HL-60/S4 (cell line): Measurements from ENCODE around the gene C1orf105.
"Not testable (repeated sequence)": the region's sequence is repeated elsewhere in the genome, so short reads cannot be mapped to it uniquely, and the experiment has no call there.

Experiments
- in situ Hi-C: fragments of 300-500 bp; cut with MboI; formaldehyde crosslinking; loops from 2 replicates; pipeline ENCODE4 v1.14.3; 2022; ENCODE audit warnings: low sequenced_read_pairs

Gene C1orf105

GRCh38 chr1:172423336-172423735 lies 2.9 kb downstream of the C1orf105 start:
- in situ Hi-C loops = no loop called here

GRCh38 chr1:172425339-172425738 lies 4.9 kb downstream of the C1orf105 start:
- in situ Hi-C loops = no loop called here

GRCh38 chr1:172427191-172427590 lies 6.7 kb downstream of the C1orf105 start:
- in situ Hi-C loops = no loop called here

GRCh38 chr1:172429331-172430127 lies 9.0 kb downstream of the C1orf105 start:
- in situ Hi-C loops = no loop called here

GRCh38 chr1:172430128-172430454 lies 9.6 kb downstream of the C1orf105 start:
- in situ Hi-C loops = no loop called here

- in situ Hi-C loops = no loop called here
These were observed 10.7 kb downstream of the C1orf105 start for GRCh38 chr1:172431204-172431603.

- in situ Hi-C loops = no loop called here
These were observed 11.3 kb downstream of the C1orf105 start for GRCh38 chr1:172431721-172432192.

- in situ Hi-C loops = not testable (repeated sequence)
These were observed 16.7 kb downstream of the C1orf105 start for GRCh38 chr1:172437183-172437582.

- in situ Hi-C loops = loop anchor here (10.0 kb wide), 1 partner anchor 272 kb away; no protein-coding TSS in a partner anchor
These were observed 21.9 kb downstream of the C1orf105 start for GRCh38 chr1:172442404-172442803.

- in situ Hi-C loops = loop anchor here (10.0 kb wide), 1 partner anchor 272 kb away; no protein-coding TSS in a partner anchor
These were observed 22.5 kb downstream of the C1orf105 start for GRCh38 chr1:172442843-172443565.

GRCh38 chr1:172443666-172444453 lies 23.4 kb downstream of the C1orf105 start, which contains the start of gene PIGC:
PIGC (minus strand) TSS chr1:172444069; CDS start chr1:172442622, 1,447 bp downstream.
- in situ Hi-C loops = loop anchor here (10.0 kb wide), 1 partner anchor 271 kb away; no protein-coding TSS in a partner anchor

GRCh38 chr1:172446547-172446946 lies 26.1 kb downstream of the C1orf105 start:
- in situ Hi-C loops = loop anchor here (10.0 kb wide), 1 partner anchor 268 kb away; no protein-coding TSS in a partner anchor

GRCh38 chr1:172447641-172448040 lies 27.2 kb downstream of the C1orf105 start:
- in situ Hi-C loops = loop anchor here (10.0 kb wide), 1 partner anchor 267 kb away; no protein-coding TSS in a partner anchor

GRCh38 chr1:172448995-172449584 lies 28.6 kb downstream of the C1orf105 start:
- in situ Hi-C loops = loop anchor here (10.0 kb wide), 1 partner anchor 266 kb away; no protein-coding TSS in a partner anchor

GRCh38 chr1:172449585-172450523 lies 29.4 kb downstream of the C1orf105 start:
- in situ Hi-C loops = loop anchor here (10.0 to 25.0 kb wide), 2 partner anchors 265 to 762 kb away; partner anchors contain the start of gene TNFSF4

GRCh38 chr1:172450524-172450885 lies 30.0 kb downstream of the C1orf105 start:
- in situ Hi-C loops = loop anchor here (25.0 kb wide), 1 partner anchor 762 kb away; the partner anchor contains the start of gene TNFSF4

GRCh38 chr1:172451002-172451443 lies 30.5 kb downstream of the C1orf105 start:
- in situ Hi-C loops = loop anchor here (25.0 kb wide), 1 partner anchor 761 kb away; the partner anchor contains the start of gene TNFSF4

GRCh38 chr1:172452536-172453152 lies 32.2 kb downstream of the C1orf105 start:
- in situ Hi-C loops = loop anchor here (25.0 kb wide), 1 partner anchor 760 kb away; the partner anchor contains the start of gene TNFSF4
